Fibroblast of the conjunctiva (primary cell): ENCODE data around the gene ABCA2.
A peak's percentile ranks its signal among the peaks of the same experiment; 100 is the strongest.

Source experiments
- DNase-seq: peaks from one replicate; pipeline ENCODE4 v3.0.0-alpha.2; 2010; ENCODE audit warnings: low read depth

ABCA2 gene, protein sequence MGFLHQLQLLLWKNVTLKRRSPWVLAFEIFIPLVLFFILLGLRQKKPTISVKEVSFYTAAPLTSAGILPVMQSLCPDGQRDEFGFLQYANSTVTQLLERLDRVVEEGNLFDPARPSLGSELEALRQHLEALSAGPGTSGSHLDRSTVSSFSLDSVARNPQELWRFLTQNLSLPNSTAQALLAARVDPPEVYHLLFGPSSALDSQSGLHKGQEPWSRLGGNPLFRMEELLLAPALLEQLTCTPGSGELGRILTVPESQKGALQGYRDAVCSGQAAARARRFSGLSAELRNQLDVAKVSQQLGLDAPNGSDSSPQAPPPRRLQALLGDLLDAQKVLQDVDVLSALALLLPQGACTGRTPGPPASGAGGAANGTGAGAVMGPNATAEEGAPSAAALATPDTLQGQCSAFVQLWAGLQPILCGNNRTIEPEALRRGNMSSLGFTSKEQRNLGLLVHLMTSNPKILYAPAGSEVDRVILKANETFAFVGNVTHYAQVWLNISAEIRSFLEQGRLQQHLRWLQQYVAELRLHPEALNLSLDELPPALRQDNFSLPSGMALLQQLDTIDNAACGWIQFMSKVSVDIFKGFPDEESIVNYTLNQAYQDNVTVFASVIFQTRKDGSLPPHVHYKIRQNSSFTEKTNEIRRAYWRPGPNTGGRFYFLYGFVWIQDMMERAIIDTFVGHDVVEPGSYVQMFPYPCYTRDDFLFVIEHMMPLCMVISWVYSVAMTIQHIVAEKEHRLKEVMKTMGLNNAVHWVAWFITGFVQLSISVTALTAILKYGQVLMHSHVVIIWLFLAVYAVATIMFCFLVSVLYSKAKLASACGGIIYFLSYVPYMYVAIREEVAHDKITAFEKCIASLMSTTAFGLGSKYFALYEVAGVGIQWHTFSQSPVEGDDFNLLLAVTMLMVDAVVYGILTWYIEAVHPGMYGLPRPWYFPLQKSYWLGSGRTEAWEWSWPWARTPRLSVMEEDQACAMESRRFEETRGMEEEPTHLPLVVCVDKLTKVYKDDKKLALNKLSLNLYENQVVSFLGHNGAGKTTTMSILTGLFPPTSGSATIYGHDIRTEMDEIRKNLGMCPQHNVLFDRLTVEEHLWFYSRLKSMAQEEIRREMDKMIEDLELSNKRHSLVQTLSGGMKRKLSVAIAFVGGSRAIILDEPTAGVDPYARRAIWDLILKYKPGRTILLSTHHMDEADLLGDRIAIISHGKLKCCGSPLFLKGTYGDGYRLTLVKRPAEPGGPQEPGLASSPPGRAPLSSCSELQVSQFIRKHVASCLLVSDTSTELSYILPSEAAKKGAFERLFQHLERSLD (N-terminal part only)

DNA sequence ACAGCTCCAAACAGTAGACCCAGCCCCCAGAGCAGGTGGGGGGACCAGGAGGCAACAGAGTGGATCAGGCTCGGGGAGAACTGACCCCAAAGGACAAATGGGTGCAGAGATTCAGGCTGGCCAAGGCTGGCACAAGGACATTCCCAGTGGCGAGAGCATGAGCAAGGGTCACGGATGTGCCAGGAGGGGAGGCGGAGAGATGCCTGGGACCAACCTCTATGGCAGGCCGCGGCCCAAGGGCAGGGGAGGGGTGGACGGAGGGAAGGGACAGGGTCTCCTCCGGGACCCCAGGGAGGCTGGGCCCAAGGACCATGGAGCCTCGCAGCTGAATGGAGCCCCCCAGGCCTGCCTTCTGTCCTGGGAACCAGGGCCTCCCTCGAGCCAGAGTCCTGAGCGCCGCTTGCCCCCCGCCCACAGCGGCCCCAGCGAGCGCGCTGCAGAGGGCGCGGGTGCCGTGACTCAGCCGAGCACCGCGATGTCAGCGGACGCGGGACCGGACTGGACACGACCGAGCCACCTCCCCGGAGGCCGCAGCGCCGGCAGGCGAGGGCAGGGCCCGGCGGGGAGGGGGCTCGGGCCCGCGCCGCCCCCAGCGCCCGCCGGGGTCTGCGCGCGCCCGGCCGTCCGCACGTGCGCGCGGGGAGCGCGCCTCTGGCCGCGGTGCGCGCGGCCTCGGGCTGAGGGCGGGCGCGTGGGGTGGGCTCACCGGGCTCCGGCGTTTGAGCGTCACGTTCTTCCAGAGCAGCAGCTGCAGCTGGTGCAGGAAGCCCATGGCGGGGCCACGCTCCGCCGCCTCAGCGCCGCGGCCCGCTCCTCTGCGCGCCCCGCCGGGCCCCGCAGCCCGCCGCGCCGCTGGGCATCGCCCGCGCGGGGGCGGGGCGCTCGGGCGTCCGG, at the start of gene ABCA2:
Gene ABCA2, minus strand, starts transcription at position 869 of the 894 bp plus-strand sequence. Its CDS starts 97 bp downstream, at position 772.
- no peak for DNase-seq

DNA sequence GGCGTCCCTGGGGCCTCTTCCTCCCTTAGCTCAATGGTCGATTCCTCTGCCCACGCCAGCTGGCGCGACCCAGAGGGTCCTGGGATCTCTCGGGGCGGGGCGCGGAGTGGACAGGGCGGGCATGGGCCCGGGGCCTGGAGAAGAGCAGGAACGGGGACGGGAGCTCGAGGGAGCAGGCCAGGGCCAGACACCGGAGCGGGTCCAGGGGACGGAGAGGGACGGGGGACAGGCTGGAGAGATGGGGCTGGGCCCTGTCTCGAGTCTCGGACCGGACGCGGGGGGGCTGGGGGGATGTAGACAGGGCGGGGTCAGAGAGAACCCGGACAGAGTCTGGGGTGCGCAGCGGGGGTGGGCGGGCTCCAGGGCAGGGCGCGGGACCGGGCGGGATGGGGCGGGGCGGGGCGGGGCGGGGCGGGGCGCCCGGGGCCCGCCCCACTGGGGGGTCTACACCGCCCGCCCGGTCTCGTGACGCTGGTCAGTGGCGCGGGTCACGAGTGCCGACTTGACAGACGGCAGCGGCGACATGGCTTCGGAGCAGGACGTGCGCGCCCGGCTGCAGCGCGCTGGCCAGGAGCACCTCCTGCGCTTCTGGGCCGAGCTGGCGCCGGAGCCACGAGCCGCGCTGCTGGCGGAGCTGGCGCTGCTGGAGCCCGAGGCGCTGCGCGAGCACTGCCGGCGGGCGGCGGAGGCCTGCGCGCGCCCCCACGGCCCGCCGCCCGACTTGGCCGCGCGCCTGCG, 49.1 kb upstream of the ABCA2 start, which contains the start of gene UAP1L1:
Gene UAP1L1, plus strand, starts transcription at position 508 of the 738 bp plus-strand sequence. Its CDS starts 16 bp downstream, at position 524.
- no peak for DNase-seq

DNA sequence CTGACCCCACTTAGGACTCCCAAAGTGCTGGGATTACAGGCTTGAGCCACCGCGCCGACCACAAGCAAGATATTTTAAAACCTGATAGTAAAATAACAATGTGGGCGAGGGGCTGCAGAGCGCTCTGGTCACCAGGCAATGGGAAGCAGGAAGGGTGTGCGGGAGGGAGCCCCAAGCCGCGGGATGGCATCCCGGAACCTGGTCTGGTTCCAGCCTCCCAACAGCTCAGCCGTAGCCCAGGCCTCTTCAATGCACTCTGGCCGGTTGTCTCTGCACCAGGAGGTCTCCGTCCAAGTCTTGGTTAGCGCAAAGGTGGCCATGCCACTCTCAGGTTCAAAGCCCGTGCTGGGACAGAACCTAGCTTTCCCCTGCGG, 48.6 kb upstream of the ABCA2 start:
- DNase-seq, result no peak

DNA sequence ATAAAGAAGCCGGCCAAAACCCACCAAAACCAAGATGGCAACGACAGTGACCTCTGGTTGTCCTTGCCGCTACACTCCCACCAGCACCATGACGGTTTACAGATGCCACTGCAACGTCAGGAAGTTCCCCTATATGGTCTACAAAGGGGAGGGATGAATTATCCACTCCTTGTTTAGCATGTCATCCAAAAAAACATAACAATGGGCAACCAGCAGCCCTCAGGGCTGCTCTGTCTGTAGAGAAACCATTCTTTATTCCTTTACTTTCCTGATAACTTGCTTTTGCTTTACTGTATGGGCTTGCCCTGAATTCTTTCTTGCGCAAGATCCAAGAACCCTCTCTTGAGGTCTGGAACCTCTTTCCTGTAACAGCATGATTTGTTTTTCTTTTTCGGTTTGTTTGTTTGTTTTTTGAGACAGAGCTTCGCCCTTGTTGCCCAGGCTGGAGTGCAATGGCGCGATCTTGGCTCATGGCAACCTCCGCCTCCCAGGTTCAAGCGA, 47.3 kb upstream of the ABCA2 start:
- no peak for DNase-seq

DNA sequence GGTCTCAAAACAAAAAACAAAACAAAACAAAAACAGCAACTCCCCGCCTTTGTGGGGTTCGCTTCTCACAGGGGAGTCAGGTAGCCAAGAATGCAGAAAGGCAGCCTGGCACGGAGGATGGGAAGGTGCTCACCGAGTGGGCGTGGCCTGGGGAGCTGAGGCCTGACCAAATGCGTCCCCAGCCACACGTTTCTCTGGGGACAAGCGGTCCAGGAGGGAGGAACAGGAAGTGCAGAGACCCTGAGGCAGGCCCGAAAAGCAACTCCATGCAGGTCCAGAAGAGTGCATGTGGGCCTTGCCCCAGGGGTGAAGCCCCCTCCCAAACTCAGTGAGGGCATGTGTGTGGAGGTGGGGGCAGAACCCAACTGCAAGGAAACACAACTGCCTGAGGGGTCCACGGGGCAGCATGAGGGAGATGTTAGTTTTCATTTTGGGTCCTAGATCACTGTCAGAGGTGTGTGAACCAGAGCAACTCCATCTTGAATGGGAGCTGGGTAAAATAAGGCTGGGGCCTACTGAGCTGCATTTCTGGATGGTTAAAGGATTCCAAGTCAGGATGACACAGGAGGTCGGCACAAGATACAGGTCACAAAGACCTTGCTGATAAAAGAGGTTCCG, 46.7 kb upstream of the ABCA2 start:
- DNase-seq, result no peak

DNA sequence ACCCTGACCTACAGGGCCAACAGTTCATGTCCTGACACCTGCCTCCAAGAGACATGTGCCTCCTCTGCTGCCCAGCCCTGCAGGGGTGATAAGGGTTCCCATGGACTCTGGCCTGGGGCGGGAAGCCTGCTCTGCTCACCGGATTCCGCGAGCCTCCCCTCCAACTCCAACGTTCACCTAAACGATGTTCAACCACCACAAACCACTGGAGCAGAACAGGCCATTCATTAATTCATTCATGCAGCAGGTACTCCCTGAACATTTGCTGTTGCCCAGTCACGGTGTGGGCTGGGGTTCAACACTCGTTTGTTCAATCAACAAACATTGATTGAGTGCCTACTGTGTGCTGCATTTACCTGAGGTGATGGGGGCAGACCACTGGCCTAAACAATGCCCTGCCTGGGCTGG, 46.0 kb upstream of the ABCA2 start:
- DNase-seq, result no peak

DNA sequence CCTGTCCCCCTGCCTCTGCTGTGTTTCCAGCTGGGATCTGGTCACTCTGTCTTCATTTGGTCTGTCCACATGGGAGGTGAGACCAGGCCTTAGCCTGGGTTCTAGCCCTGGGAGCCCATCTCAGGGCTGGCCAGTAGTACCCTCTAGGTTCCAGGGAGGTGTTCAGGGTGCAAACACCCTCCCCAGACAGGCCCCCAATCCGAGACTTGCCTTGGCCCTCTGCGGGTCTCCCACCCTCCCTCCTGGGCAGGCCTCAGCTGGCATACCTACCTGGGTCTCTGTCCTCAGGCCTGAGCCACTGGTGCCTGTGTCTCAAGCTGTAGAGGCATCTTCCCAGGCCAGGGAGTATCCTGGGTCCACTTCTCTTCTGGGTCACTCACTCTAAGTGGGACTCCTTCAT, 43.2 kb upstream of the ABCA2 start:
- no peak for DNase-seq

DNA sequence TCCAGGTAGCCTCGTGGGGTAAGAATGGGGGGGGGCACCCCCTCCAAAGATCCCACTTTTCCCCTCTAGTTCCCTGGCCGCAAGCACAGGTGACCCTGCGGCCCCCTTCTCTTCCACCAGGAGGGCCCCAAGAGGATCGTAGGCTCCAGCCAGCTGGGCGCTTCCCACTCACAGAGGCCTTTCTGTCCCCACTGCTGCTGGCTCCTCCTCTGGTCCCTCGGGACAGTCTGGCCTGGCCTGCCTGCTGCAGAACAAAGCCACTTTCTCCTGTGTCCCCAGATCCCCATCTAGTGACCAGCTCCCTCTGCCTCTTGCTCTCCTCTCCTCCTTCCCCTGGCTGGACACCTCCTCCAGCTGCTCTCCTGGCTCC, 42.9 kb upstream of the ABCA2 start:
- DNase-seq, result no peak

DNA sequence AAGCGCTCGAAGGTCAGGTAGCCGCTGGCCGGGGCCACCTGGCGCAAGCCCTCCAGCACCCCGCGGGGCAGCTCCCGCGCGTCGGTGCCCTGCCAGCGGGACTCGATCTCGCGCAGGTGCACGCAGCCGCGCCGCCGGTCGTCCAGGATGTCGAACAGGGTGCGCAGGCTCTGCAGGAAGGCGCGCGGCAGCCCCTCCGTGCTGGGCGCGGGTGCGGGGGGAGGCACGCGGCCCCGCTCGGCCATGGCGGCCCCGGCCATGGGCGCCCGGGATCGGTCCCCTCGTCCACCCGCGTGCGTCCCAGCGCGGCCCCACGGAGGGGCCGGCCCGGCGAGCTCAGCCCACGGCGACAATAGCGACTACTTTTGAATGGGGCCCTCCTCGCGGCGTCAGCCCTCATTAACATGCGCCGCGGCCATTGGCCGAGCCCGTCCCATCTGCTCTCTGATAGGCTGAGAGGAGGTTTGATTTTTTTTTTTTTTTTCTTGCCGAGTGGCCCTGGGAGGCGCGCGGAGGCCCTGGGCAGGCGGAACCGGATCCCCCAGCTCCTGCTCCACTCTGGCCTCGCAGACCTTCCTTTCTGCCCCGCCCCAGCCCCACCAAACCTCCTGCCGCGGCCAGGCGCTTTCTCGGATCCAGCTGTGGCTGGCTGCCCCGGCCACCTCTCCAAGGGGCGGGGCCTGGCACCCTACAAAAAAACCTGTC, 42.3 kb upstream of the ABCA2 start, which contains the start of gene SAPCD2:
Gene SAPCD2, minus strand, starts transcription at position 357 of the 705 bp plus-strand sequence. Its CDS starts 97 bp downstream, at position 260.
- peak; percentile 67 for DNase-seq

DNA sequence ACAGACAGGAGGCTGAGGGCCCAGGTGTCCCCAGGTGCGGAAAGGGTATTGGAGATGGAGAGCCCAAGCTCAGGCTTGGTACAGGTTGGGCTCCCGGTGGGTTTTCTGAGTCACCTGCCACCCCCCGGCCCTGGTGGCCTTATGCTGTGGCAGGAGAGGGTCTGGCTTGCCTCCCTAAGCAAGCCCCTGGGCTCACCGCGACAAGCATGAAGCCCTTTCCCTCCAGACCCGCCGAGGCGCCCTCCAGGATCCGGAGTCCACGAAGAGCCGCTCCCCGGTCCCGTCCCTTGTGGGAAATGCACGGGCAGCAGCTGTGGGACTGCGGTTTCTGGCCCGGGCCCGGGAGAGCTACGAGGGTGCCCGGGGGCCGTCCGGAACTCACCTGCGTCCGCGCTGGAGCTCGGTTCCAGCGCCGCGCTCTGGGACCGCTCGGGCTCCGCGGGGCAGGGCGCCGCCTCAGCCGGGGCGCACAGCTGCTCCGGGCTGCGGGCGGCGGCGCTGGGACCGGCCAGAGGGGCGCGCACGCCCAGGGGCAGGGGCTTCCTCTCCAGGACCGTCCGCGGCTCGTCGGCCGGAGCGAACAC, 41.6 kb upstream of the ABCA2 start:
- DNase-seq, result no peak

DNA sequence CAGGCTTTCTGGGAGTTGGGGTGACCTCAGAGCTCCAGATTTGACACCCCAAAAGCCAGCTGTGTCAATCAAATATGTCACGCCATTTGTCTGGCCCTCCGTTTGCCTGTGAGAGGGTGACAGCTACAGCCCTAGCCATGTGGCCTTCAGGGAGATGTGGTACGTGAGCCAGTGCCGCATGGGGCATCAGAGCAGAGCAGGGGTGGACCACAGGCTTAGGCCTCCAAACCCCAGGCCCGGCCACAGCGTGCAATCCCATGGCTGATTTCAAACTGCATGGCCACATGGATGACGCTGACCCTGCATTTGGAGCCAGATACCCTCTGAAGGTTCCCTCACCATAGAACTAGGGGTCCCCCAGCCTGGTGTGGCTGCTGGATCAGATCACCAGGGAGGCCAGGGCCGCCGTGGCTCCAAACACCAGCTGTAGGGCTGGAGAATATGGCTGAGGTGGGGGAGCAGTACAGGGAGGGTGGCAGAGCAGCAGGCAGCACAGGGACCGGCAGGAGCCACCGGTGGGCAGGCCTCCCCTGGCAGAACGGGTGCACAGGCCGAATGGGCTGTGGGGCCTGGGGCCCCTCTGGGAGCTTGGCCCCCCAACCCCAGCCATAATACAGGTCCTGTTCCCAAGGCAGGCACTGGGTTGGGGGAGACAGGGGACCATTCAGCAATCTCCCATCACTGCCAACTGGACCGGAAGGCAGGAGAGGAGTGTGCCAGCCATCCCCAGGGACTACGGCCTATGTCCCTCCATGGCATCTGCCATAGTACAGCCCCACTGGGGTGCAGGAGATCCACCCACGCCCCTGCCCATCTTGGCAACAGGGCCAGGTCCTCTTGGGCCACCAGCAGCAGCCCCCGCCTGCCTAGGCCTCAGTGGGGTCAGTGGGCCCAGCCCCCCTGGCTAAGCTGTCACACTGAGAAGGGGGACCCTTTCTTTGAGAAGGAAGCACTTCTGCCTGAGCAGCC, 40.8 kb upstream of the ABCA2 start:
- DNase-seq, result no peak

DNA sequence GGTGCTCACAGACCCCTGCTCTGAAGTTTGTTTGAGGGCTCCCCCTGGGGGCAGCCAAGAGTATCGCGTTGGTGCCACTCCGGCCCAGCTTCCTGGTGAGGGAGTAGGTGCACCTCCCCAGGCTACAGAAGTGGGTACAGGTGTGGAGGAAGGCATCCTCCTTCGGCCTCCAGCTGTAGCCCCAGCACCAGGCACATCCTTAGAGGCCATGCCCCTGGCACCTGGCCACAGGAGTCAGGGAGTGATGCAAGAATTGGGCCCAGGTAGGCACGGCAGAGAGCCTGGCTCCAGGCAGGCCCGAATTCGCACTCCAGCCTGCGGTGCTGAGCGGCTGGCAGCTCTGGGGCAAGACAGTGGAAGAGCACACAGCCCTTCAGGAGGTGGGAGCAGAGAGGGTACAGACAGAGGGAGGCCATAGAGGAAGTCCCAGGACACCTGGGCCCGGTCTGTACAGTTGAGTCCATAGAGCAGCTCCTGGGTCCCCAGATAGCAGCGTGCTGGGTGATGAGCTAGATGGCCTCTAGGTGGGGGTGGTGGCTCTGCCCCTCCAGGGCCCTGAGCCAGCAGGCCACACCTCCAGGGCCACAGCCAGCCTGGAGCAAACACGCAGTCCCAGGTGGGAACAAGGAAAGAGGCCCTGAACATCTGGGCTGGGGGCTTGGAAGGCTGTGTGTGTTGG, 40.0 kb upstream of the ABCA2 start:
- DNase-seq, result peak; percentile 62

DNA sequence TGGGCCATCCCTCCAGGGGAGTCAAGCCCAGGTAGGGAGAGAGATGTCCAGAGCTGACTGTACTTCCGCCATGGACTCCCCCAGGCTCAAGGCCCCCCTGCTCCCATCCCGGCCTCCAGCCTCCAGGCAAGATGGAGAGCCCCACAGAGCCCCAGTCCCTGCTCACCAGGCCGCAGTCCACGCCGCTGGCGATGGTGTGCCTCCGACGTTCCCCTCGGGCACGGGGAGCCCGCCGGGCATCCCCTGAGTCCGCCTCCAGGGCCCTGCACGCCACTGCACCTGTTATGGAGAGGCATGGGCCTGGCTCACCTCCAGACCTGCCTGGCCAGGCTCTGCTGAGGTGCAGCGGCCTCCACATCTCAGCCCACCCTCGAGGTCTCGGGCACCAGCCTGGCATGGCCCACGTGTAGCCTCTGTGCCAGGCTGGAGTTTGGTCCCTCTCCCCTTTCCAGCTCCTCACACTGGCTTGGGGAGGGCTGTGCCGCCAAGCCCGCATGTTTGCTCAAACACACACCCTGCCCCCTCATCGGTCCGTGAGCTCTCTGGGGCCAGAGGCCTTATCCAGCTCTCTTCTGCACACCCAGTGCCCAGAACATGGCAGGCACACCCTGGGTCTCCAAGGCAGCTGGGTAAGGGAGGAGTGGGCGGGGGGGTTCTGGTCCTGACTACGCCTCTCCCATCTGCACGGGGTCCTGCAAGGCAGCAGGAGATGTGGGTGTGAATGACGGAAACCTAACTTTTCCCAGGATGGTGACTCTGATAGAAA, 38.2 kb upstream of the ABCA2 start:
- DNase-seq, result no peak

DNA sequence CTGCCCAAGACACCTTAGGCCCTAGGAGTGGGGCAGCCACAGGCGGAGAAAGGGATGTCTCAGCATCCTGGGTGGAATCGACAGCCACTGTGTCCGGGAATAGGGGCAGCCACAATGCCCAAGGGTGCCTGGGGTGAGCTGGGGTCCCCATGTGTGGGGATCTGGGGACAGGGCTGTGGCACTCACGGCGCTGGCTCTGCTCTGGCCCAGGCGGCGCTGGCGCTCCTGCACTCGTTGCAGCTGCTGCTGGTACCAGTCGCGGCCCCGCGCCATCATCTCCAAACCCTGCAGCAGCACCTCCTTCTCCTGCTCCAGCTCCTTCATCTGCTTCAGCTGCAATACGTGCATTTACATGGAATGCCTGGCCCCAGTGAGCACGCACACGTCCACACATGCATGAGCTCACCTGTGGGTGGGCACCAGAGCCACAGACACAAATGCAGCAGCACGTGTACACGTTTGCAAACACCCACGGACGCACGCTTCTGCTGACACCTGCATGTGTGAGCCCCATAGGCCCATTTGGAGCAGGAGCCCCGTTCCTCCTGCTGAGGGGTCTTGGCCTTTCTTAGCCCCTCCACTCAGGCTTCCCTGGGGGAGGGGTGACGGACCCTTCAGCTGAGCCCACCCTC, 37.4 kb upstream of the ABCA2 start:
- no peak for DNase-seq

DNA sequence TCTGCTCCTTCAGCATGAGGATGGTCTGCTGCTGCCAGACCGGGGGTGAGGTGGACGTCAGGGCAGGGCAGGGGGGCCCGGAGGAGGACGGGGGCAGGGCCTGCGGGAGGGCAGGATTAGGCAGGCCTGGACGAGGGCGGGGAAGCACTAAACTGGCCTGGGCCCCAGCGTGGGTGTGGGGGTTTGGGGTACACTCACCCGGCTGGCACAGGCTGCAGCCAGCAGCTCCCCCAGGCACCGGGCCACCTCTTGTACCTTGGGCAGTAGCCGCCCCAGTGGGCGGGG, 36.8 kb upstream of the ABCA2 start:
- DNase-seq, result no peak
